Stromal cell of bone marrow (primary cell): Measurements from ENCODE around the gene SCNN1G.
A peak's percentile ranks its signal among the peaks of the same experiment; 100 is the strongest.

Experiments used
- DNase-seq: peaks from one replicate; pipeline ENCODE4 v3.0.0-alpha.2; 2012; ENCODE audit warnings: low read depth

The SCNN1G gene

DNA sequence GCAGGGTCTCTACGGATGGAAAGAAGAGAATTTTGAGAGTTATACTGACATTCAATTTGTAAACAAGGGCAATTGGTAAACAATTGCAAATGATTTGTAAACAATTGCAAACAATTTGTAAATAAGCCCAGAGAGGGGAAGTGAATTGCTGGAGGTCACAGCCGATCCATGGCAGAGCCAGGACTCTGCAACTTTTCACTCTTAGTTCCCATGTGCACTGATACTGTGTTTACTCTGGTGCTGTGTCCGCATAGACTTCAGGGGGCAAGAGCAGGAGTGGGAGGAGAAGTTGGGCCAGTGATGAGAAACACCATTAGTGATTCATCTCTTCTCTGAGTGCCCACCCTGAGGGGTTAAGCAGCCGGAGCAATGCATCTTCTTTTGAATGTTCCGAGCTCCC is 14.0 kb downstream of the SCNN1G start:
- no peak for DNase-seq

DNA sequence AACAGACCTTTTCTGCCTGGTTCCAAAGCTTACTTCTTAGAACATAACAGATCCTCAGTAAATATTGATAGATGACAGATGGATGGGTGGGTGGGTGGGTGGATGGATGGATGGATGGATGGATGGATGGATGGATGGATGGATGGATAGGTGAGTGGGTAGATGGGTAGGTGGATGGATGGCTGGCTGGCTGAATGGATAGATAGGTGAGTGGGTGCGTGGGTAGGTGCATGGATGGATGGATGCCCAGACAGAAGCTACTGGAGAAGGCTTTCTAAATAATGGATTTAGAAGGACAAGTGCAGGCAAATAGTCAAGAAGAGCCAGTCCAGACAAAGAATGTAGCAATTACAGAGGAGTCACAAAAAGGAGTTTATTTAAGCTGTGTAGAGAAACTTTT is 19.6 kb downstream of the SCNN1G start:
- no peak for DNase-seq

GRCh38 chr16:23206986-23207385 is 24.4 kb downstream of the SCNN1G start:
- no peak for DNase-seq

GRCh38 chr16:23207485-23207884 is 24.9 kb downstream of the SCNN1G start:
- no peak for DNase-seq

- DNase-seq = no peak
Measured at GRCh38 chr16:23209606-23210005, 27.1 kb downstream of the SCNN1G start.

DNA sequence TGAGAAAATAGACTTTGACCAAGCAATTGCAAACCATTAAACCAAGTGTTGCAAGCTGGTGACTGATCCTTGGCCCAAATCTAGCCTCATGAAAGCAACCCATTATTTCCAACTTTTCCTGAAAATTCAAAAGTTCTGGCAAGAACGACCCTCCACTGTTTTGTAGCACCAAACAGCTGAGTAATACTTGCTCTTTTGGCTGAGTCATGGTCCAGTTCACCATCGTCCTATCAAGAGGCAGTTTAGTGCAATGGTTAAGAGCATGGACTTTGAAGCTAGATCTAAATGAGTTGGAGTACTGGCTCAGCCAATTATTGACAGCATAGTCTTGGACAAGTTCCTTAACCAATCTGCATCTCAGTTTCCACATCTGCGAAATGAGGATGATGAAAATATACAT is 31.3 kb downstream of the SCNN1G start:
- no peak for DNase-seq

DNA sequence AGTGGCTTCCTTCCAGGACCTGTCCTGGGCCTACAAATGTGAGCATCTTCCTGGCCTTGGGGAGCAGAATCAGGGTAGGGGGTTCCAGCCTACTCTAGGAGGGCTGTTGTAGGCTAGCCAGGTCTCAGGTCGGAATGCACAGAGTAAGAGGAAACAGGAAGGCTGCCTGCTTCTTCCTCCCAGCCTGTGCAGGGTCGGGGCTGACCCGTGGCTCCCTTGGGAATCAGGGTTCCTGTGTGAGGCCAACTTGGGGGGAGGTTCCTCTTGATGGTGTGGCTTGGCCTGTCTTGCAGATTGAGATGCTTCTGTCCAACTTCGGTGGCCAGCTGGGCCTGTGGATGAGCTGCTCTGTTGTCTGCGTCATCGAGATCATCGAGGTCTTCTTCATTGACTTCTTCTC is 32.3 kb downstream of the SCNN1G start:
- no peak for DNase-seq

- no peak for DNase-seq
Measured at GRCh38 chr16:23215435-23215834, 32.9 kb downstream of the SCNN1G start.

GRCh38 chr16:23216658-23217246 is 34.2 kb downstream of the SCNN1G start:
- DNase-seq = no peak

DNA sequence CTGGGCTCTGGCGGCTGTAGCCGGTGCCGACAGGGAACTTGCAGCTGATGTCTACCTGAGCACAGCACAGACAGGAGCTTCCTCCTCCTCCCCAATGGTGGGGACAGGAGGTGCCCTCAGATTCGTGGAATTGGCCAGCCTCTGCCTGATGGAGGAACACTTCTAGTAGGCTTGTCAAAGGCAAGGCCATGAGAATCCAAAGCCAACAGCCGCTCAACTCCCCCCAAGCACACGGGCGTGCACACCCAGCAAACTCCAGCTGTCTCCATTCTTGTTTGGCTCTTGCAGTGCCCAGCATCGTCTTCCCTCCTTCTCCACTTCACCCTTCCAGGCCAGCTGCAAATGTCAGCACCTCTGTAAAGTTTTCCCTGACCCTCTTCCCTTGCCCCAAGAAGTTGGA is 35.1 kb downstream of the SCNN1G start:
- DNase-seq = no peak

DNA sequence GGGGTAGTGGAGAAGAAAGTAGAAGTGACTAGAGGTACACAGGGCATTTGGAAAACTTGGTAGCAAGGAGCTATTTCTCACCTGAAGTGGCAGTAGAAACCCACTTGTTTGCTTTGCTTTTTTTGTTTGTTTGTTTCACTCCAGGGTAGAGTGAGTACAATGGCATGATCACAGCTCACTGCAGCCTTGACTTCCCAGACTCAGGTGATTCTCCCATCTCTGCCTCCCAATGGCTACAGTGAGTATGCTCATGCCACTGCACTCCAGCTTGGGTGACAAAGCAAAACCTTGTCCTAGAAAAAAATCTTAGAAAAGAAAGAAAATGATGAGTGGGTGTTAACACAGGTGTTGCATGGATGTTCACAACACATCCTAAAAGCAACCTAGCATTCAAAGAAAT is 40.4 kb downstream of the SCNN1G start:
- DNase-seq = no peak

- DNase-seq = no peak
Measured at GRCh38 chr16:23223368-23223767, 40.8 kb downstream of the SCNN1G start.

- no peak for DNase-seq
Measured at GRCh38 chr16:23225109-23225508, 42.6 kb downstream of the SCNN1G start.

GRCh38 chr16:23225634-23226033 is 43.1 kb downstream of the SCNN1G start:
- DNase-seq = no peak

DNA sequence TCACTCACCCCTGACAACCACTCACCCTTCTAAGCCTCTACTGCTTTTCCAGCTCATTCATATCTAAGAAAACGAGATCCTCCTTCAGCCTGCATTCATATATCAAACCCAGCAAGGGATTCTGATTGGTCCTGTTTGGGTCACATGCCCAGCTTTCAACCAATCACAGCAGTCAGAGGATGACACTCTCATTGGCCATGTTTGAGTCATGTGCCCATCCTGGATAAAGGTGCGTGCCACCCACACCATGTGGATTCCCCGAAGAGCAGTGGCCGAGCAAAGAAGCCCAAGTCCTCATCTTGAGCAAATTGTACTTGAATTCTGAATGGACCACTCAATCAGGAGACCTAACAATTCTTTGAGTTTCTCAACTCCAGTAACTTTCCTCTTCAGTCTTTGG is 45.0 kb downstream of the SCNN1G start:
- DNase-seq = no peak

DNA sequence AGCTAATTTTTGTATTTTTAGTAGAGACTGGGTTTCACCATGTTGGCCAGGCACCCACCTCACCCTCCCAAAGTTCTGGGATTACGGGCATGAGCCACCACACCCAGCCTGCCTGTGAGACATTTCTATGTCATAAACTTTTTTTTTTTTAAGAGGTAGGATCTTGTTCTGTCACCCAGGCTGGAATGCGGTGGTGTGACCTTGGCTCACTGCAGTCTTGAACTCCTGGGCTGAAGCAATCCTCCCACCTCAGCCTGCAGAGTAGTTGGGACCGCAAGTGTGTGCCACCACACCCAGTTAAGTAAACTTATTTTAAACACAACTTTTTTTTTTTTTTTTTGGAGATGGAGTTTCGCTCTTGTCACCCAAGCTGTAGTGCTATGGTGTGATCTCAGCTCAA is 47.2 kb downstream of the SCNN1G start:
- DNase-seq = no peak

DNA sequence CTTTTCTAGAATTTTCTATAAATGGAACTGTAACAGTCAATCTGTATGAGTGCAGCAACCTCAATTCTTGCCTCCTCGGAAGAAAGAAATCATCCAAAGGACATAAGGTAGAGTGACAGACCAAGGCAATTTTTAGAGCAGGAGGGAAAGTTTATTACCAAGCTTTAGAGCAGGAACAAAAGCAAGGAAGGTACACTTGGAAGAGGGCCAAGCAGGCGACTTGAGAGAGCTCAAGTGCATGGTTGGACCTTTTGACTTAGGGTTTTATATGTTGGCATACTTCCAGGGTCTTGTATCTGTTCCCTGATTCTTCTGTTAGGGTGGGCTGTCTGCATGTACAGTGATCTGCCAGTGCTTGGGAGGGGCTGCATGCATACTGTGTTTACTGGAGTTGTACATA is 50.3 kb downstream of the SCNN1G start:
- DNase-seq = no peak

DNA sequence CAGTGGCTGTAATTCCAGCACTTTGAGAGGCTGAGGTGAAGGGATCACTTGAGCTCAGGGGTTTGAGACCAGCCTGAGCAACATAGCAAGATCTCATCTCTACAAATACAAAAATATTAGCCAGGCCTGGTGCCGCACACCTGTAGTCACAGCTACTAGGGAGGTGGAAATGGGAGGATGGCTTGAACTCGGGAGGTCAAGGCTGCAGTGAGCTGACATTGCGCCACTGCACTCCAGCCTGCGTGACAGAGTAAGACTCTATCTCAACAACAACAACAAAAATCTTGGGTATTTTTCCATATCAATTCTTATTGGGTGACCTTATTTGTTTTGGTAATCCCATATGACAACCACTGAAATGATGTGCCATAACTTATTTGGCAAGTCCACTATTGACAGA is 52.6 kb downstream of the SCNN1G start:
- no peak for DNase-seq

GRCh38 chr16:23236983-23237382 is 54.4 kb downstream of the SCNN1G start:
- no peak for DNase-seq

DNA sequence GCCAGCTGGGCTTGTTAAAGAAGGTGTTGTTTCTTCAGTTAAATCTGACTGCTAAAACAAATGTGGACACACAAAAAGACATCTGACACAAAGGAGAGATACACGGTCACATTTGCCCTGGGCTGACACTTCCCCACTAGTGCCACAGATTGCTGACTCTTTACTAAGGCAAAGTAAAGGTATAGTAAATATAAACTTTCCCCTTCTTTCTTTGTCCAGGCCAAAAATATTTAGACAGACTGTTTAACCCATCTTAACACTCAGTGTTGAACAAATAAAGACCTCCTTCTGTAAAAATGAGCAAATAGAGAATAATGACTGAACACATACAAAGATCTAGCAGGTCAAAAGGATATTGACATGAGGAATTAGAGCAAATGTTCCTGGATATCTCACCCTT is 58.4 kb downstream of the SCNN1G start:
- DNase-seq = no peak

GRCh38 chr16:23244122-23244521 is 61.6 kb downstream of the SCNN1G start:
- no peak for DNase-seq

DNA sequence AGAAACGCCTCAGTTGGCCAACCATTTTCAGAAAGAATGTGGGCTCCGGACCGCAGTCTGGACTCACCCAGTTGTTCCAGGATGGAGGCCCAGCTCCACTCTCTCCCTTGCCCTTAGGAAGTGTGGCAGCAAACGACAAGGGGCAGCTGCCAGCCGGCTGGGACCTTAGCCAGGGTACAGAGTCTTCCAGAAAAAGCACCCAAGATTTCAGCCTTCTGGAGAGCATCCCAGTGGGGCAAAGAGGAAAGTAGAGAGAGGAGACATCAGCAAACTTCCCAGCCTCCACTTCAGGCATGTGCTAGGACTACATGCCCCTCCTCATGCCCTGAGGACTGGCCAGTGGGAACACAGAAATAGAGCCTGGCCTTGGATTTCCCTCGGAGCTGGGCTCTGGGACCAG is 62.7 kb downstream of the SCNN1G start:
- DNase-seq = no peak

DNA sequence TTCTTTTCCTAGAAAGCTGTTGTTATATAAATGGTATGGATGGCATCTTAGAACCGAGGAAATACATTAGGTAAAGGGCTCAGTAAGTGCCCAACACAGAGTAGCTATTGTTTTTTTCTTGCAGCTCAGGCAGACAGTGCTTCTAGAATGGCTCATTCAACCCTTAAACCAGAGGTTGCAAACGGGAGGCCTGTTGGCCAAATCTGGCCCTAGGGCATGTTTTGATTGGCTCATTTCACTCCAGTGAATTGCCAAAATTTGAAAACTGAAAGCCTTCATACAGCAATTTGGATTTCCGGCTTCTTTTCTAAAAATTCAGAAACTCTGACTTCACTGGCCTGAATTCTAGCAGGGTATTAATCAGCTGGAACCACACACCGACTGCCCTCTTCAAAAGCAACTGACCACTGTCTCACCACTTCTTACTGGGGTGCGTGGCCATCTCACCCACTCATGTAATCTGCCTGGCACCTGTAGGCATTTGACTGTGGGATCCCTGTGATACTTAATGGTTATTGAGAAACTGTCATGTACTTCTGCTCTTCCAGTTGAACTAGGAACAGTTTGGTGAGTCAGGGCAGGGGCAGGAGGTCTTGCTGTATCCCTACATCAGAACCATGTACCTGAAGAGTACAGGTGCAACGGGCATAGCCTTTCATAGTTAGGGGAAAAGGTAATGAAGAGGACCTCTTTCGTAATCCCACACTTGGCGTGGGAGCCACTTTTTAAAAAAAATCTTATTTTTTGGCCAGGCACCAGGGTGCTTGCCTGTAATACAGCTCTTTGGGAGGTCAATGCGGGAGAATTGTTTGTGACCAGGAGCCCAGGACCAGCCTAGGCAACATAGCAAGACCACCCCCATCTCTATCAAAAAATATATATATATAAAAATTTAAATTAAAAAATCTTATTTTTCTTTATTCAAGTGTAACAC is 66.0 kb downstream of the SCNN1G start:
- DNase-seq = peak; percentile 72

DNA sequence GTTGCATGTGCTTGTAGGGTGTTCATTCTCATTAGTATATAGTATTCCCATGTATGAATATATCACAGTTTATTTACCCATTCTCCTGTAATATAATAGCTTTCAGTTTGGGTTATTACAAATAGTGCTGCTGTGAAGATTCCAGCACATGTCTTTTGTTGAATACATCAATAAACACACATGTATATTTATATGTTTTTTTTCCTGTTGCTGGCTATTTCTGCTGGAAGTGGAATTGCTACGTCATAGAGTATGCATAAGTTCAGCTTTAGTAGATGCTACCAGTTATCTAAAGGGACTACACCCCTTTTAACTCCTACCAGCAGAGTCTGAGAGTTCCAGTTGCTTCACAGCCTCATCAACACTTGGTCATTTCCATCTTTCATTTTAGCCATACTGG is 67.3 kb downstream of the SCNN1G start:
- DNase-seq = no peak
